GM12878 (cell line): Measurements from ENCODE around the gene WDR89. TPM values are rescaled to one million over a fixed set of nuclear protein-coding genes. Genes with fewer than 3 reads are reported as not detected.

Experiments used
- ATAC-seq: fragments of 200-7000 bp; cut with Tn5 transposase; 3 replicates; pipeline ENCODE4 v1.9.1; 2020; ENCODE audit warnings: mild to moderate bottlenecking, moderate library complexity
- BruUV-seq: library from RNA; stranded (reverse); fragments of 400-500 nt; replicated peaks from 2 replicates; lab custom pipeline; 2021; lab: Mats Ljungman, UMichigan
- CTCF ChIA-PET: fragments of 300-600 bp; sonication (Branson Sonifier 250); formaldehyde crosslinking; extraction: SDS; loops from one replicate; lab custom pipeline; 2021; ENCODE audit warnings: inconsistent platforms; lab: Yijun Ruan, JAX
- POLR2A ChIA-PET: fragments of 350-600 bp; formaldehyde crosslinking; extraction: SDS; loops from one replicate; lab custom pipeline; 2021; ENCODE audit warnings: inconsistent platforms; lab: Charles Lee
- RAD21 ChIA-PET: fragments of 300-600 bp; sonication (Branson Sonifier 250); formaldehyde crosslinking; loops from one replicate; lab custom pipeline; 2023; ENCODE audit warnings: antibody characterized with exemption; ENCODE audit not compliant: unreplicated experiment; lab: Charles Lee
- SMC1A ChIA-PET: fragments of 300-600 bp; sonication (Branson Sonifier 250); formaldehyde crosslinking; loops from one replicate; lab custom pipeline; 2023; ENCODE audit not compliant: unreplicated experiment, uncharacterized antibody; lab: Charles Lee
- DNase-seq: peaks from one replicate; pipeline ENCODE4 v3.0.0-alpha.2; 2011; ENCODE audit warnings: low read depth, low spot score
- FAIRE-seq: peaks from 3 replicates; lab custom pipeline; 2011; peaks lifted over from hg19 to GRCh38; lab: Jason Lieb, UNC
- H2AFZ ChIP-seq: 2 replicates; pipeline ENCODE4 v1.6.0; 2011; ENCODE audit warnings: low read depth, low read length, control low read depth; ENCODE audit not compliant: control insufficient read depth
- H3K27ac ChIP-seq: 2 replicates; pipeline ENCODE4 v1.5.1; 2011; ENCODE audit warnings: control low read depth; ENCODE audit not compliant: control insufficient read depth, insufficient read depth
- H3K27me3 ChIP-seq, 2 experiments: replicated peaks in 1 of 2; 2 replicates each; pipeline versions ENCODE4 v1.6.0 to v1.6.1; 2011; ENCODE audit warnings: low read length in 1 of 2; ENCODE audit not compliant: control insufficient read depth in 2 of 2, insufficient read depth in 2 of 2
- H3K36me3 ChIP-seq, 2 experiments: 2 replicates each; pipeline ENCODE4 v1.5.1; 2011; ENCODE audit warnings: low read length in 1 of 2; ENCODE audit not compliant: control insufficient read depth in 2 of 2, insufficient read depth in 2 of 2
- H3K4me1 ChIP-seq: 2 replicates; pipeline ENCODE4 v1.6.1; 2011; ENCODE audit warnings: mild to moderate bottlenecking, low read length, moderate library complexity, mixed read lengths; ENCODE audit not compliant: control insufficient read depth, insufficient read depth
- H3K4me2 ChIP-seq: 2 replicates; pipeline ENCODE4 v1.6.0; 2011; ENCODE audit warnings: control low read depth; ENCODE audit not compliant: control insufficient read depth, insufficient read depth
- H3K4me3 ChIP-seq: fragments of 200-600 bp; sonication (generic); 2 replicates; pipeline ENCODE4 v1.5.1; 2016
- H3K79me2 ChIP-seq: 2 replicates; pipeline ENCODE4 v1.6.0; 2011; ENCODE audit warnings: low read length; ENCODE audit not compliant: control insufficient read depth, insufficient read depth
- H3K9ac ChIP-seq: 2 replicates; pipeline ENCODE4 v1.8.0; 2011; ENCODE audit warnings: low read length, control low read depth, mixed read lengths; ENCODE audit not compliant: control insufficient read depth, insufficient read depth
- H3K9me3 ChIP-seq: replicated peaks from 3 replicates; pipeline ENCODE4 v1.5.1; 2011; ENCODE audit warnings: mild to moderate bottlenecking, low read length; ENCODE audit not compliant: control insufficient read depth, insufficient read depth
- H4K20me1 ChIP-seq: 2 replicates; pipeline ENCODE4 v1.6.0; 2011; ENCODE audit not compliant: control insufficient read depth, insufficient read depth
- BHLHE40 ChIP-seq, 2 experiments: fragments of 450-650 bp in 1 of 2; IDR thresholded peaks; 2 replicates each; pipeline ENCODE4 v1.6.1; 2011 to 2017; ENCODE audit warnings: low read depth in 2 of 2, borderline replicate concordance in 1 of 2, improper control_type of control experiment in 1 of 2, low read length in 1 of 2, mild to moderate bottlenecking in 1 of 2
- FOXK2 ChIP-seq: fragments of 450-650 bp; IDR thresholded peaks from 2 replicates; pipeline ENCODE4 v1.6.1; 2017; ENCODE audit warnings: mild to moderate bottlenecking, moderate library complexity
- IKZF1 ChIP-seq: fragments of 450-650 bp; conservative IDR thresholded peaks from 2 replicates; pipeline ENCODE4 v1.6.1; 2017; ENCODE audit warnings: antibody characterized with exemption, mild to moderate bottlenecking
- IKZF2 ChIP-seq, 2 experiments: fragments of 450-650 bp; IDR thresholded peaks; 2 replicates each; pipeline ENCODE4 v1.6.1; 2017; ENCODE audit warnings: mild to moderate bottlenecking in 2 of 2, moderate library complexity in 2 of 2
- MTA2 ChIP-seq: fragments of 450-650 bp; IDR thresholded peaks from 2 replicates; pipeline ENCODE4 v1.6.1; 2016; ENCODE audit warnings: low read depth, mild to moderate bottlenecking, moderate library complexity
- MYC ChIP-seq: IDR thresholded peaks from 2 replicates; pipeline ENCODE4 v1.6.1; 2011; ENCODE audit warnings: mild to moderate bottlenecking, low read length, moderate library complexity, inconsistent platforms; ENCODE audit not compliant: insufficient read depth, insufficient replicate concordance, insufficient read length, severe bottlenecking
- TCF12 ChIP-seq: IDR thresholded peaks from 2 replicates; pipeline ENCODE4 v1.6.1; 2011; ENCODE audit warnings: low read depth, mild to moderate bottlenecking, low read length
- TCF3 ChIP-seq: IDR thresholded peaks from 2 replicates; pipeline ENCODE4 v1.6.1; 2012; ENCODE audit warnings: low read depth, mild to moderate bottlenecking, low read length, borderline replicate concordance; ENCODE audit not compliant: insufficient read depth
- YBX1 ChIP-seq: fragments of 450-650 bp; IDR thresholded peaks from 2 replicates; pipeline ENCODE4 v1.6.1; 2016; ENCODE audit warnings: antibody characterized with exemption
- ZNF384 ChIP-seq: IDR thresholded peaks from 2 replicates; pipeline ENCODE4 v1.6.1; 2012; ENCODE audit warnings: low read depth, mild to moderate bottlenecking, low read length, improper control_type of control experiment, borderline replicate concordance
- WGBS: methylation state at CpG from one replicate; pipeline ENCODE4 v1.1.6; 2016; ENCODE audit warnings: low lambda C conversion rate; ENCODE audit not compliant: insufficient replicate concordance, insufficient coverage; ENCODE audit errors: missing lambda C conversion rate; 5-methylcytosine and 5-hydroxymethylcytosine counted together
- in situ Hi-C: fragments of 300-500 bp; cut with MboI; formaldehyde crosslinking; loops from 9 replicates; pipeline ENCODE4 v1.14.3; 2018; ENCODE audit warnings: mixed read lengths
- intact Hi-C: fragments of 100-400 bp; cut with micrococcal nuclease; formaldehyde crosslinking; loops from one replicate; pipeline ENCODE4 v1.14.2; 2022; ENCODE audit not compliant: unreplicated experiment
- polyA plus RNA-seq, 11 experiments: library from polyadenylated mRNA; depleted of rRNA in 4 of 11; unstranded in 6 of 11; stranded (reverse) in 5 of 11; fragments of >200 nt; fragmentation: Nextera tagmentation in 4 of 11; fragmentation: Illumina TruSeq in 1 of 11; extraction: Ambion mirVana in 4 of 11; extraction: Trizol in 1 of 11; gene quantifications; 1 replicate in 1 of 11; 2 replicates in 10 of 11; pipeline versions ENCODE4 v1.2.1 to v1.2.3, GENCODE V29; 2011 to 2016; ENCODE audit warnings: inconsistent platforms in 2 of 11, missing spikeins in 2 of 11, low read depth in 1 of 11
- total RNA-seq, 4 experiments: library from RNA; depleted of rRNA in 3 of 4; stranded (reverse); fragments of >200 nt in 3 of 4; fragmentation: Illumina TruSeq in 1 of 4; extraction: Trizol in 1 of 4; gene quantifications; 2 replicates each; pipeline versions ENCODE4 v1.2.1 to v1.2.3, GENCODE V29; 2013 to 2021
- TF ChIP-seq, protein P1 (sequence below): fragments of 450-650 bp; IDR thresholded peaks from 2 replicates; pipeline ENCODE4 v1.6.1; 2017; ENCODE audit warnings: mild to moderate bottlenecking, moderate library complexity
- TF ChIP-seq, protein P2 (sequence below), 3 experiments: IDR thresholded peaks in 2 of 3; conservative IDR thresholded peaks in 1 of 3; 2 replicates each; pipeline ENCODE4 v1.5.1; 2011; ENCODE audit warnings: low read depth in 3 of 3, low read length in 3 of 3, mild to moderate bottlenecking in 3 of 3, control low read depth in 2 of 3, moderate library complexity in 2 of 3, inconsistent platforms in 1 of 3, mixed read lengths in 1 of 3; ENCODE audit not compliant: control insufficient read depth in 2 of 3, insufficient read depth in 1 of 3; ENCODE audit errors: extremely low read depth in 1 of 3
- TF ChIP-seq, protein P3 (sequence below): IDR thresholded peaks from 2 replicates; pipeline ENCODE4 v1.6.1; 2012; ENCODE audit warnings: low read depth, low read length, improper control_type of control experiment
- TF ChIP-seq, protein P4 (sequence below): fragments of 450-650 bp; IDR thresholded peaks from 2 replicates; pipeline ENCODE4 v1.6.1; 2016; ENCODE audit warnings: mild to moderate bottlenecking

Gene WDR89
- total and polyA plus RNA-seq, 10 of the 15 experiments (the other 5 are each of a cell fraction or from before 2014, with no cell fraction given) = 11.8 to 25.7 (median 17.5) TPM

DNA sequence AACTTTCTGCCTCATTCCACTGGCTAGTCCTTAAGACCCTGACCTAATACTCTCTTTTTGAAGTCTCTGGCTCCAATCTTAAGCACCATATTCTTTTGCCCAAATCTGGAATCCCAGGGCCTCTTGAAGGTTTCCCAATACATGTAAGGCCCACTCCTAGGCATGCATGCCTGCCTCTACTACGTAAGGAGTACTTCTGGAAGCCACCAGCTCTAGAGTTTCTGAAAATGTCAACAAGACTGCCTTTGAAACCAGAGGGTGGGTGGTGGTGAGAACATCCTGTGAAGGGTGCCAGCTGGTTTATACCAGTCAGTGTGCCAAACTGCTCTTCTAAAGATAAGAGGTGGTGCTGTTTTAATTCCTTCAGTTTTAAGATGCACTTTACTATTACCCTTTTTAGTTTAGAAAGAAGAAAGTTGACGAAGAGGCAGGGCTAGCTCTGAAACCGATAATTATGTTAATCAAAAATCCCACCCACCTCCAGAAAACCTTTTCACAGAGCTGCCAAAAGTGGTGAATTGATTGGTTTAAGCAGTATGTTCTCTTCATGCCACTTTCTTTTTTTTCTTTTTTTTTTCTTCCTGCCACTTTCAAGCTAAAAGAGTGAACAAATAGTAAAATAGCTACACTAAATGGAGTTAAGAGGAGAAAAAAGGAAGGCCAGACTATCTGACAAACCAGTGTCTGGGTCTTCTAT, 8.7 kb upstream of the WDR89 start:
- ChIA-PET CTCF (interaction anchor here (0.7 to 2.5 kb wide), 8 partner anchors 16 to 374 kb away, joined by 3 to 9 read pairs (median 4); no protein-coding TSS in a partner anchor), SMC1A (interaction anchor here (0.7 to 3.3 kb wide), 11 partner anchors 8 to 261 kb away, joined by 3 to 14 read pairs (median 5); partner anchors contain the start of gene WDR89), RAD21 (interaction anchor here (0.6 to 2.6 kb wide), 15 partner anchors 9 to 653 kb away, joined by 3 to 20 read pairs (median 4); partner anchors contain the start of genes PPP2R5E and WDR89), POLR2A (interaction anchor here (0.5 to 3.8 kb wide), 8 partner anchors 8 to 108 kb away, joined by 3 to 22 read pairs (median 4); partner anchors contain the start of gene WDR89)
- in situ Hi-C loops = no loop called here
- H3K27ac ChIP-seq = peak overlapping the region; percentile 17; the same call in 1 of the 2 replicates
- intact Hi-C loops = no loop called here
- no peaks in the 10 kb centered on the region for H3K36me3 ChIP-seq
- no peak overlapping the region for H2AFZ ChIP-seq
- H3K9me3 ChIP-seq = no peaks in the 10 kb centered on the region
- H3K27me3 ChIP-seq = no peaks in the 10 kb centered on the region
- no peak overlapping the region for H3K4me2 ChIP-seq
- H3K9ac ChIP-seq = no peak overlapping the region
- no peak overlapping the region for H3K4me3 ChIP-seq
- no peaks in the 10 kb centered on the region; the same call in 1 of the 2 replicates for H3K79me2 ChIP-seq
- H3K4me1 ChIP-seq = no peaks in the 10 kb centered on the region
- peak; percentile 54 for DNase-seq
- ATAC-seq = peak; percentile 90
- BruUV-seq = no TSS peak
- no peak for FAIRE-seq
- WGBS = 26% methylated on average over 3 of the region's 3 CpGs
- no peaks in the 10 kb centered on the region for H4K20me1 ChIP-seq
- peak; percentile 34; the same call in 1 of the 2 replicates for TF ChIP-seq ZNF384
- 0 out of 4 replicates have a peak, but pooled peaks of 1 of the 2 experiments have one; percentile 7 for TF ChIP-seq BHLHE40 (IDR thresholded peaks at IDR 0.05; ENCODE audit: borderline replicate concordance in 1 of 2, low read depth in 2 of 2, low read length in 1 of 2)
- TF ChIP-seq TCF3 = 0 out of 2 replicates have a peak, but pooled peaks have one; percentile 35
- TF ChIP-seq, protein P1, sequence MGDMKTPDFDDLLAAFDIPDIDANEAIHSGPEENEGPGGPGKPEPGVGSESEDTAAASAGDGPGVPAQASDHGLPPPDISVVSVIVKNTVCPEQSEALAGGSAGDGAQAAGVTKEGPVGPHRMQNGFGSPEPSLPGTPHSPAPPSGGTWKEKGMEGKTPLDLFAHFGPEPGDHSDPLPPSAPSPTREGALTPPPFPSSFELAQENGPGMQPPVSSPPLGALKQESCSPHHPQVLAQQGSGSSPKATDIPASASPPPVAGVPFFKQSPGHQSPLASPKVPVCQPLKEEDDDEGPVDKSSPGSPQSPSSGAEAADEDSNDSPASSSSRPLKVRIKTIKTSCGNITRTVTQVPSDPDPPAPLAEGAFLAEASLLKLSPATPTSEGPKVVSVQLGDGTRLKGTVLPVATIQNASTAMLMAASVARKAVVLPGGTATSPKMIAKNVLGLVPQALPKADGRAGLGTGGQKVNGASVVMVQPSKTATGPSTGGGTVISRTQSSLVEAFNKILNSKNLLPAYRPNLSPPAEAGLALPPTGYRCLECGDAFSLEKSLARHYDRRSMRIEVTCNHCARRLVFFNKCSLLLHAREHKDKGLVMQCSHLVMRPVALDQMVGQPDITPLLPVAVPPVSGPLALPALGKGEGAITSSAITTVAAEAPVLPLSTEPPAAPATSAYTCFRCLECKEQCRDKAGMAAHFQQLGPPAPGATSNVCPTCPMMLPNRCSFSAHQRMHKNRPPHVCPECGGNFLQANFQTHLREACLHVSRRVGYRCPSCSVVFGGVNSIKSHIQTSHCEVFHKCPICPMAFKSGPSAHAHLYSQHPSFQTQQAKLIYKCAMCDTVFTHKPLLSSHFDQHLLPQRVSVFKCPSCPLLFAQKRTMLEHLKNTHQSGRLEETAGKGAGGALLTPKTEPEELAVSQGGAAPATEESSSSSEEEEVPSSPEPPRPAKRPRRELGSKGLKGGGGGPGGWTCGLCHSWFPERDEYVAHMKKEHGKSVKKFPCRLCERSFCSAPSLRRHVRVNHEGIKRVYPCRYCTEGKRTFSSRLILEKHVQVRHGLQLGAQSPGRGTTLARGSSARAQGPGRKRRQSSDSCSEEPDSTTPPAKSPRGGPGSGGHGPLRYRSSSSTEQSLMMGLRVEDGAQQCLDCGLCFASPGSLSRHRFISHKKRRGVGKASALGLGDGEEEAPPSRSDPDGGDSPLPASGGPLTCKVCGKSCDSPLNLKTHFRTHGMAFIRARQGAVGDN = 0 out of 2 replicates have a peak, but pooled peaks have one; percentile 32
- TF ChIP-seq TCF12 = peak; percentile 42; the same call in 1 of the 2 replicates
- TF ChIP-seq IKZF2 (IDR thresholded peaks at IDR 0.05) = peak; percentile 30 to 41; a peak in 2 of 4 replicates
- no peak for TF ChIP-seq YBX1
- TF ChIP-seq, protein P2, sequence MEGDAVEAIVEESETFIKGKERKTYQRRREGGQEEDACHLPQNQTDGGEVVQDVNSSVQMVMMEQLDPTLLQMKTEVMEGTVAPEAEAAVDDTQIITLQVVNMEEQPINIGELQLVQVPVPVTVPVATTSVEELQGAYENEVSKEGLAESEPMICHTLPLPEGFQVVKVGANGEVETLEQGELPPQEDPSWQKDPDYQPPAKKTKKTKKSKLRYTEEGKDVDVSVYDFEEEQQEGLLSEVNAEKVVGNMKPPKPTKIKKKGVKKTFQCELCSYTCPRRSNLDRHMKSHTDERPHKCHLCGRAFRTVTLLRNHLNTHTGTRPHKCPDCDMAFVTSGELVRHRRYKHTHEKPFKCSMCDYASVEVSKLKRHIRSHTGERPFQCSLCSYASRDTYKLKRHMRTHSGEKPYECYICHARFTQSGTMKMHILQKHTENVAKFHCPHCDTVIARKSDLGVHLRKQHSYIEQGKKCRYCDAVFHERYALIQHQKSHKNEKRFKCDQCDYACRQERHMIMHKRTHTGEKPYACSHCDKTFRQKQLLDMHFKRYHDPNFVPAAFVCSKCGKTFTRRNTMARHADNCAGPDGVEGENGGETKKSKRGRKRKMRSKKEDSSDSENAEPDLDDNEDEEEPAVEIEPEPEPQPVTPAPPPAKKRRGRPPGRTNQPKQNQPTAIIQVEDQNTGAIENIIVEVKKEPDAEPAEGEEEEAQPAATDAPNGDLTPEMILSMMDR (IDR thresholded peaks at IDR 0.05 in 2 of 3, conservative IDR thresholded peaks at IDR 0.05 in 1 of 3; ENCODE audit: control insufficient read depth in 2 of 3, extremely low read depth in 1 of 3, insufficient read depth in 1 of 3, low read depth in 3 of 3, low read length in 3 of 3) = no peak
- TF ChIP-seq, protein P3, sequence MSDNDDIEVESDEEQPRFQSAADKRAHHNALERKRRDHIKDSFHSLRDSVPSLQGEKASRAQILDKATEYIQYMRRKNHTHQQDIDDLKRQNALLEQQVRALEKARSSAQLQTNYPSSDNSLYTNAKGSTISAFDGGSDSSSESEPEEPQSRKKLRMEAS = no peak
- TF ChIP-seq MYC = no peak
- TF ChIP-seq FOXK2 = peak; percentile 26; the same call in 1 of the 2 replicates
- TF ChIP-seq MTA2 = peak; percentile 53
- TF ChIP-seq IKZF1 = peak; percentile 52
- TF ChIP-seq, protein P4, sequence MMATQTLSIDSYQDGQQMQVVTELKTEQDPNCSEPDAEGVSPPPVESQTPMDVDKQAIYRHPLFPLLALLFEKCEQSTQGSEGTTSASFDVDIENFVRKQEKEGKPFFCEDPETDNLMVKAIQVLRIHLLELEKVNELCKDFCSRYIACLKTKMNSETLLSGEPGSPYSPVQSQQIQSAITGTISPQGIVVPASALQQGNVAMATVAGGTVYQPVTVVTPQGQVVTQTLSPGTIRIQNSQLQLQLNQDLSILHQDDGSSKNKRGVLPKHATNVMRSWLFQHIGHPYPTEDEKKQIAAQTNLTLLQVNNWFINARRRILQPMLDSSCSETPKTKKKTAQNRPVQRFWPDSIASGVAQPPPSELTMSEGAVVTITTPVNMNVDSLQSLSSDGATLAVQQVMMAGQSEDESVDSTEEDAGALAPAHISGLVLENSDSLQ = peak; percentile 34; the same call in 1 of the 2 replicates
